Psoas muscle (tissue), 8 donors: ENCODE results near the gene TMEM255B. TPM values are rescaled to one million over a fixed set of nuclear protein-coding genes. Genes with fewer than 3 reads are reported as not detected.

ENCODE experiments used
- ATAC-seq, 4 donors: fragments of 200-7000 bp; cut with Tn5 transposase; one replicate each; pipeline ENCODE4 v1.9.1; 2020; ENCODE audit warnings: moderate library complexity in 3 of 4, mild to moderate bottlenecking in 2 of 4
- DNase-seq, 2 donors: peaks; one replicate each; pipeline ENCODE4 v3.0.0-alpha.2; 2020
- H3K27ac ChIP-seq: fragments of 200-600 bp; one replicate; pipeline ENCODE4 v1.8.0; 2022
- H3K27me3 ChIP-seq, 3 donors: fragments of 200-600 bp in 1 of 3; one replicate each; pipeline versions ENCODE4 v1.6.1 to v1.8.0; 2013 to 2022; ENCODE audit warnings: low read length in 2 of 3, mild to moderate bottlenecking in 2 of 3, moderate library complexity in 1 of 3; ENCODE audit not compliant: insufficient read depth in 3 of 3
- H3K36me3 ChIP-seq, 2 donors: fragments of 200-600 bp in 1 of 2; one replicate each; pipeline versions ENCODE4 v1.6.1 to v1.8.0; 2013 to 2022; ENCODE audit warnings: low read depth in 1 of 2, mild to moderate bottlenecking in 1 of 2, moderate library complexity in 1 of 2; ENCODE audit not compliant: insufficient read depth in 1 of 2
- H3K4me1 ChIP-seq: fragments of 200-600 bp; one replicate; pipeline ENCODE4 v1.8.0; 2022
- H3K4me3 ChIP-seq: fragments of 200-600 bp; one replicate; pipeline ENCODE4 v1.8.0; 2022; ENCODE audit warnings: mild to moderate bottlenecking
- H3K9me3 ChIP-seq: fragments of 200-600 bp; one replicate; pipeline ENCODE4 v1.8.0; 2022
- CTCF ChIP-seq: fragments of 200-600 bp; IDR thresholded peaks from one replicate; pipeline ENCODE4 v1.8.0; 2022; ENCODE audit warnings: antibody characterized with exemption
- WGBS, 3 donors: extraction: QIAGEN DNeasy Blood & Tissue Kit; methylation state at CpG; one replicate each; pipeline versions ENCODE4 v1.1.6 to v1.1.7; 2013; 5-methylcytosine and 5-hydroxymethylcytosine counted together
- intact Hi-C, 2 donors: fragments of 100-400 bp; cut with DNase I; formaldehyde crosslinking; loops; one replicate each; pipeline versions ENCODE4 v1.11.0 to v1.14.2; 2022
- polyA plus RNA-seq, 3 donors: library from polyadenylated mRNA; stranded (reverse); fragments of 200-250 nt; gene quantifications; one replicate each; pipeline ENCODE4 v1.2.3, GENCODE V29; 2013
- total RNA-seq, 4 donors: library from RNA; stranded (reverse); fragmentation: NEBNext Ultra II Directional in 2 of 4; extraction: Animal tissue kit (Norgen Biotek cat#: 25700) in 2 of 4; gene quantifications; one replicate each; pipeline versions ENCODE4 v1.2.1 to v1.2.4, GENCODE V29; 2021 to 2023
- donor health status: healthy with polysubstance abuse.
- donor health status: DM: no; HTN: no; CAD: no; lungs with moderate emphysema.
- donor health status: Bipolar disorder and iron deficiency.
- donor health status: healthy.
- donor health status: DM: yes; HTN: yes; CAD: no.
- donor health status: DM: no; HTN: no; CAD: no.
- donor health status: DM: no; HTN: no; CAD: no.
- donor health status: DM: yes; HTN: yes; CAD: no.

TMEM255B gene
- total and polyA plus RNA-seq, 7 donors: 0.45 to 5.1 (median 2.1) TPM

GRCh38 chr13:113805431-113806103 is 46.5 kb downstream of the TMEM255B start:
- ATAC-seq: no peak
- peak in 1 of 2 donors; percentile 36 for DNase-seq
- no peaks in the 10 kb centered on the region for H3K4me1 ChIP-seq
- intact Hi-C loops: no loop called here
- no peaks in the 10 kb centered on the region for H3K36me3 ChIP-seq
- no peak overlapping the region for H3K4me3 ChIP-seq
- no peak overlapping the region for H3K27ac ChIP-seq
- H3K9me3 ChIP-seq: no peaks in the 10 kb centered on the region
- H3K27me3 ChIP-seq: peaks cover 0 to 9% (median 0%) of the 10 kb centered on the region in 3 donors
- 92 to 95% (median 92%) methylated on average over 27 of the region's 27 CpGs for WGBS, 3 donors
- TF ChIP-seq CTCF: no peak

GRCh38 chr13:113806104-113806471 is 47.1 kb downstream of the TMEM255B start:
- no peak overlapping the region for H3K27ac ChIP-seq
- no peak for TF ChIP-seq CTCF
- H3K4me1 ChIP-seq: no peaks in the 10 kb centered on the region
- DNase-seq (no peak), ATAC-seq (no peak)
- peaks cover 0 to 9% (median 0%) of the 10 kb centered on the region in 3 donors for H3K27me3 ChIP-seq
- no peaks in the 10 kb centered on the region for H3K36me3 ChIP-seq
- intact Hi-C loops: no loop called here
- H3K4me3 ChIP-seq: no peak overlapping the region
- no peaks in the 10 kb centered on the region for H3K9me3 ChIP-seq
- whole genome bisulfite sequencing, 3 donors: 89 to 93% (median 91%) methylated on average over 7 to 11 of the region's 11 CpGs

GRCh38 chr13:113806526-113806925 is 47.5 kb downstream of the TMEM255B start:
- no peak overlapping the region for H3K4me3 ChIP-seq
- ATAC-seq: no peak
- 88 to 92% (median 89%) methylated on average over 13 of the region's 13 CpGs for WGBS, 3 donors
- H3K27me3 ChIP-seq: peaks cover 0 to 4% (median 0%) of the 10 kb centered on the region in 3 donors
- no peak overlapping the region for H3K27ac ChIP-seq
- no peaks in the 10 kb centered on the region for H3K9me3 ChIP-seq
- H3K36me3 ChIP-seq: no peaks in the 10 kb centered on the region
- intact Hi-C loops: no loop called here
- TF ChIP-seq CTCF: no peak
- DNase-seq: no peak
- H3K4me1 ChIP-seq: no peaks in the 10 kb centered on the region

- no peaks in the 10 kb centered on the region for H3K9me3 ChIP-seq
- H3K4me3 ChIP-seq: no peak overlapping the region
- H3K27me3 ChIP-seq: no peaks in the 10 kb centered on the region
- no peaks in the 10 kb centered on the region for H3K4me1 ChIP-seq
- intact Hi-C loops: no loop called here
- ATAC-seq (no peak), DNase-seq (no peak)
- H3K36me3 ChIP-seq: no peaks in the 10 kb centered on the region
- 79 to 82% (median 79%) methylated on average over 12 of the region's 12 CpGs for WGBS, 3 donors
- no peak overlapping the region for H3K27ac ChIP-seq
- no peak for TF ChIP-seq CTCF
Observed at GRCh38 chr13:113808058-113808834, 49.2 kb downstream of the TMEM255B start.
